Cardiac fibroblast (primary cell): ENCODE results near the gene PAX5.

Experiments
- DNase-seq, 2 donors: peaks; one replicate each; pipeline versions ENCODE4 v3.0.0 to v3.0.0-alpha.2; 2010; ENCODE audit warnings: low read depth in 2 of 2
- H3K4me3 ChIP-seq, 2 donors: replicated peaks in 1 of 2; 1 replicate in 1 of 2; 2 replicates in 1 of 2; pipeline ENCODE4 v1.5.1; 2011; ENCODE audit warnings: low read depth in 2 of 2, low read length in 2 of 2, mild to moderate bottlenecking in 2 of 2, moderate library complexity in 1 of 2
- TF ChIP-seq, protein P1 (sequence below): IDR thresholded peaks from one replicate; pipeline ENCODE4 v1.5.1; 2011; ENCODE audit warnings: low read depth, mild to moderate bottlenecking, low read length, inconsistent platforms

Gene PAX5

DNA sequence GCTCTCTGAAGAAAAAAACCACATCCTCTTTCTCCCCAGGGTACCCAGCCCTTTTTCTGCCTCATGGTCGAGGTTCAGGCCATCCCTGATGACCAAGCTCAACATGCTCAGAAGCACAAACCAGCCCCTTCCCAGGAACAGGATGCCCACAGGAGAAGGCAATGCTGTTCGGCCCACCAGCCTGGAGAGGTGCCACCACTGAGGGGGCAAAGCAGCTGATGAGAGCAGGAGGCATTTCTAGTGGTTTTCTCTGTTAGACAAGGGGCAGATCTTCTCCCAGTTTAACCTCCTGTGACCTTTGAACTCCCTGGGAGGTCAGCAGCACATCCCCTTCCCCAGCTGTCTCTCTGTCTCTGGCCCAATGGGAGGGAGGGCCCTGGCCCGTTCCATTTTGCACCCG lies 73.0 kb downstream of the PAX5 start:
- TF ChIP-seq, protein P1, sequence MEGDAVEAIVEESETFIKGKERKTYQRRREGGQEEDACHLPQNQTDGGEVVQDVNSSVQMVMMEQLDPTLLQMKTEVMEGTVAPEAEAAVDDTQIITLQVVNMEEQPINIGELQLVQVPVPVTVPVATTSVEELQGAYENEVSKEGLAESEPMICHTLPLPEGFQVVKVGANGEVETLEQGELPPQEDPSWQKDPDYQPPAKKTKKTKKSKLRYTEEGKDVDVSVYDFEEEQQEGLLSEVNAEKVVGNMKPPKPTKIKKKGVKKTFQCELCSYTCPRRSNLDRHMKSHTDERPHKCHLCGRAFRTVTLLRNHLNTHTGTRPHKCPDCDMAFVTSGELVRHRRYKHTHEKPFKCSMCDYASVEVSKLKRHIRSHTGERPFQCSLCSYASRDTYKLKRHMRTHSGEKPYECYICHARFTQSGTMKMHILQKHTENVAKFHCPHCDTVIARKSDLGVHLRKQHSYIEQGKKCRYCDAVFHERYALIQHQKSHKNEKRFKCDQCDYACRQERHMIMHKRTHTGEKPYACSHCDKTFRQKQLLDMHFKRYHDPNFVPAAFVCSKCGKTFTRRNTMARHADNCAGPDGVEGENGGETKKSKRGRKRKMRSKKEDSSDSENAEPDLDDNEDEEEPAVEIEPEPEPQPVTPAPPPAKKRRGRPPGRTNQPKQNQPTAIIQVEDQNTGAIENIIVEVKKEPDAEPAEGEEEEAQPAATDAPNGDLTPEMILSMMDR: no peak

DNA sequence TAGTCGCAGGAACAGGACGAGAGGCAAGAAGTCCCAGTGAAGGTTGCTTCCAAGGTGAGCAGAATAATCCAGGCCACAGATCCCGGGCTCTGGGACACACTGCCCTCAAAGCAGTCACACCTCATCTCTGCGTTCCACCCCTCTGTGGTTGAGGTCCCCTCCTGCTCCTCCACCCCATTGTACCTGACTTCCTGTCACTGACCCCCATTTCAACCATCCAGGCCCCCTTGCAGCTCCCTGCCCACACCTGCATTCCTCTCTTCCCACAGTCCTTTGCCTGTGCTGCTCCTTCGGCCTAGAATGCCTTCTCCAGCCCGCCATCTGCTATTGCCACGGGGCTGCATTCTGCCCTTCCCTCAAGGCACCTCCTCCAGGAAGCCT lies 73.5 kb downstream of the PAX5 start:
- H3K4me3 ChIP-seq: no peak overlapping the region
- TF ChIP-seq, protein P1: no peak
- no peak for DNase-seq

More for the DNA sequence above, 73.0 kb downstream of the PAX5 start:
- H3K4me3 ChIP-seq: no peak overlapping the region
- DNase-seq: no peak

DNA sequence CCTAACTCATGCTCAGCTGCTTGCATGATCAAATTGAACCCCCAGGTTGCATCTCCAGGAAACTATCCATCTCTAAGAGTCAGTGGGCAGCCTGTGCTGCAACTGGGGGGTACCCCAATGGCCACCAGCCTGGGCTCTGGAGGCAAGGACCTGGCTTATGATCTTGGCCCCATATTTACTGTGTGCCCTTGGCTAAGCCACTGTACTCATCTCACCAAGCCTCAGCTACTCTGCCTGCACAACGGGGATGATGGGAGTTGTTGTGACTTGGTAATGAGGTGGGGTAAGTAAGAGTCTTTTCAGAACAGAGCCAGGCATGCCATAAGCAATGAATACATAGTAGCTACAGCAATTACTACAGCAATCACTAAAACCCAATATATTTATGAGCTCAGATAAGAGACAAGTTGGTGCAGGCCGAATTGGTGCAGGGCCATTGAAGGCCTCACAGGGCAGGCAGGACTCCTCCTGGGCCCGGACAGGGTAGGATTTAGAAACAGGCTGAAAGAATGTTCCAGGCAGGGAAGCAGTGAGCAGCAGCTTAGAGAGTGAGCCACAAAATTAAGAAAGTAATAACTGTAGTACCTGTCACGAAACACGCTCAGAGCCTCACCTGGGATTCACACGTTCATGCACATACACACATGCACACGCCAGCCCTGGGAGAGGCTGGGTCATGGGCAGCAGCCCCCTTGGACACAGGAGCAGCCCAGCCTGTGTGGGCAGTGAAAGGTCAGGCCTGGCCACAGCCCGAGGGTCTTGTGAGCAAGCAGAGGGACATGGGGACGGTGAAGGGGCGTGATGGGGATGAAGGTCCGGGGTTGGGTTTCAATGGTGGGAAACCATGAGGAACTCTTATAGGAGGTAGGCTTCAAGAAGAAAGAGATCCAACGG lies 74.1 kb downstream of the PAX5 start:
- no peak for DNase-seq
- TF ChIP-seq, protein P1: no peak
- H3K4me3 ChIP-seq: no peak overlapping the region

DNA sequence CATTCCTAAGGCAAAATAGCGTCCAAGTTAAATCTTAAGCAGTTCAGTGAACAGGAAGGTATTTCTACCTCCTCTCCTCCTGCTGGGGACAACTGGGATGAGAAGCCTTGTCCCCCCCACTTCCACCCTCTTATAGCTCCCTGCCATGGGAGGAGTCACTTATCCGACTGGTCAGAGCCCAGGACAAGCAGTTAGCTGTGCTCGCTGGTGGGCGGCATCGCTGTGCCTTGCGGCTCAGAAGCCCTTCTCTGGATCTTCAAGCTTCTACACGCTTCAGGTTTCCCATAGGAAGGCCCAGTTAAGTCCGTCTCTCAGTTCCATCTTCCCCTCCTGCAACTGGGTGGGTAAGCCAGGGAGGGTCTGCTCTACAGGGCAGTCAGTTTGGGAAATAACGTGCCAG lies 77.2 kb downstream of the PAX5 start:
- no peak for DNase-seq

DNA sequence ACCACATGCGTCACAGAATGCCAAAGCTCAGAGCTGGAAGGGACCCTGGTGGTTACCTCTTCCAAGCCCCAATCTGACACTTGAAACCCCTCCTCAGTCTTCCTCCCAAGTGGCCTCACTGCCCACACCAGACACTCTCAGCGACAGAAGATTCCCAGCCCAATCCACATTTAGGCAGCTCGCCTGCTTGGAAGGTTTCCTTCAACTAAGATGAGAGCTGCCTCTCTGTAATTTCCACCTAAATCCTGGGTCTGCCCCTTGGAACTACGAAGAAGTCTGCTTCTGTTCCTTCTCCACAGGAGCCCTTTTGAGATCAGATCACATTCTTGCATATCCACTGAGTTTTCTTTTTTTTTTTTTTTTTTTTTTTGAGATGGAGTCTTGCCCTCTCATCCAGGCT lies 83.7 kb downstream of the PAX5 start:
- TF ChIP-seq, protein P1: no peak
- DNase-seq: no peak
- no peak overlapping the region for H3K4me3 ChIP-seq

More for the DNA sequence above, 77.2 kb downstream of the PAX5 start:
- TF ChIP-seq, protein P1: no peak
- H3K4me3 ChIP-seq: no peak overlapping the region

DNA sequence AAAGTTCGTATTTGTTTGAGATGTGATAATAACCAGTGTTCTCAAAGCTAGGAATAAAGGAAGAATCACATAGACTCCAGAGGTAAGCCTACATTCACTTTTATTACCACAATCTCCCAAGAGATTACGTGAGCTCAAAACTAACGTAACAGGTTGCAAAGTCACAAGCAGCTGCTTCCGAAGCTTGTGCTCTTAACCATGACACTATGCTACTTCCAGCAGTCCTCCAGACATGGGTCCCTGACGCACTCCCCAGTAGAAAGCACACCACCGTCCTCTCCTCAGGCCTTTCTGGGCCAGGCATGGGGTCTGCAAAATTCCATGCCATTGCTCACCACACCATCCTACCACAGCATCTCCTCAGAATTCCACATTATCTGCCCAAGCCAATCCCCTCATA lies 84.6 kb downstream of the PAX5 start:
- DNase-seq: no peak
- TF ChIP-seq, protein P1: no peak
- H3K4me3 ChIP-seq: no peak overlapping the region
